ENCODE measurements around the gene FAM168B.

Gene FAM168B
- 47.6 to 182 (median 133) reads per million in 17 experiments for total RNA-seq

- peak; percentile 95 to 98 (median 96) for DNase-seq
These were observed at the start of gene FAM168B for GRCh38 chr2:131093006-131093695. FAM168B (minus strand) TSS chr2:131093460; CDS start chr2:131082646, 10,814 bp downstream.

- DNase-seq = no peak
These were observed 49.6 kb upstream of the FAM168B start for GRCh38 chr2:131142849-131143248.

GRCh38 chr2:131140581-131140980 is 47.3 kb upstream of the FAM168B start:
- no peak for DNase-seq

GRCh38 chr2:131132729-131133128 is 39.5 kb upstream of the FAM168B start:
- no peak for DNase-seq

GRCh38 chr2:131130298-131130596 is 37.0 kb upstream of the FAM168B start:
- DNase-seq = no peak

- DNase-seq = no peak
These were observed 34.7 kb upstream of the FAM168B start for GRCh38 chr2:131127981-131128380.

- DNase-seq = no peak
These were observed 33.8 kb upstream of the FAM168B start for GRCh38 chr2:131127076-131127475.

GRCh38 chr2:131126436-131126835 is 33.2 kb upstream of the FAM168B start:
- no peak for DNase-seq

GRCh38 chr2:131125195-131125757 is 32.0 kb upstream of the FAM168B start:
- no peak for DNase-seq

- no peak for DNase-seq
These were observed 29.9 kb upstream of the FAM168B start for GRCh38 chr2:131123192-131123591.

GRCh38 chr2:131122496-131122895 is 29.2 kb upstream of the FAM168B start:
- DNase-seq = no peak

- no peak for DNase-seq
These were observed 28.2 kb upstream of the FAM168B start for GRCh38 chr2:131121464-131121863.

- no peak for DNase-seq
These were observed 27.6 kb upstream of the FAM168B start for GRCh38 chr2:131120815-131121317.

GRCh38 chr2:131115752-131116151 is 22.5 kb upstream of the FAM168B start:
- DNase-seq = no peak

GRCh38 chr2:131114950-131115349 is 21.7 kb upstream of the FAM168B start:
- DNase-seq = peak; percentile 36 to 65 (median 52)

GRCh38 chr2:131113566-131114227 is 20.4 kb upstream of the FAM168B start:
- no peak for DNase-seq

- no peak for DNase-seq
These were observed 19.3 kb upstream of the FAM168B start for GRCh38 chr2:131112529-131112928.

- DNase-seq = peak; percentile 85 to 93 (median 86)
These were observed 12.9 kb upstream of the FAM168B start for GRCh38 chr2:131105950-131106801.

- peak; percentile 95 to 98 (median 97) for DNase-seq
These were observed 12.1 kb upstream of the FAM168B start, which contains the start of gene PLEKHB2 for GRCh38 chr2:131105156-131105949. PLEKHB2 (plus strand) TSS chr2:131105336; CDS start chr2:131120942, 15,606 bp downstream.

- DNase-seq = peak; percentile 84 to 95 (median 88)
These were observed 11.4 kb upstream of the FAM168B start for GRCh38 chr2:131104487-131105155.

GRCh38 chr2:131103165-131103564 is 9.9 kb upstream of the FAM168B start:
- DNase-seq = peak; percentile 17 to 71 (median 60)
